Sigmoid colon (tissue), 7 donors: Measurements from ENCODE around the gene XAB2. TPM values are rescaled to one million over a fixed set of nuclear protein-coding genes. Genes with fewer than 3 reads are reported as not detected.
A peak's percentile ranks its signal among the peaks of the same experiment; 100 is the strongest.

Experiments used
- DNase-seq: peaks from one replicate; pipeline ENCODE4 v3.0.0-alpha.2; 2019
- H3K27ac ChIP-seq, 4 donors: fragments of 200-600 bp; sonication (generic); one replicate each; pipeline ENCODE4 v1.5.1; 2016 to 2019; ENCODE audit warnings: mild to moderate bottlenecking in 1 of 4
- H3K27me3 ChIP-seq, 3 donors: fragments of 200-600 bp; sonication (generic); one replicate each; pipeline ENCODE4 v1.5.1; 2019; ENCODE audit warnings: mild to moderate bottlenecking in 1 of 3
- H3K36me3 ChIP-seq, 4 donors: fragments of 200-600 bp; sonication (generic); one replicate each; pipeline ENCODE4 v1.5.1; 2016 to 2019
- H3K4me1 ChIP-seq, 4 donors: fragments of 200-600 bp; sonication (generic); one replicate each; pipeline ENCODE4 v1.5.1; 2017 to 2019
- H3K4me3 ChIP-seq, 4 donors: fragments of 200-600 bp; sonication (generic); one replicate each; pipeline ENCODE4 v1.5.1; 2017 to 2019; ENCODE audit warnings: mild to moderate bottlenecking in 2 of 4, moderate library complexity in 1 of 4
- H3K9me3 ChIP-seq, 4 donors: fragments of 200-600 bp in 3 of 4; sonication (generic) in 3 of 4; one replicate each; pipeline versions ENCODE4 v1.5.1 to v1.6.1; 2013 to 2019
- EP300 ChIP-seq, 4 donors: sonication (generic); formaldehyde crosslinking; IDR thresholded peaks; one replicate each; pipeline ENCODE4 v1.6.1; 2017; ENCODE audit warnings: antibody characterized with exemption in 4 of 4
- POLR2A ChIP-seq, 2 donors: fragments of 450-650 bp; IDR thresholded peaks; one replicate each; pipeline ENCODE4 v1.6.1; 2016; ENCODE audit warnings: antibody characterized with exemption in 2 of 2, mild to moderate bottlenecking in 2 of 2, moderate library complexity in 2 of 2
- POLR2AphosphoS5 ChIP-seq, 4 donors: sonication (generic); formaldehyde crosslinking; IDR thresholded peaks; one replicate each; pipeline ENCODE4 v1.6.1; 2017; ENCODE audit warnings: antibody characterized with exemption in 4 of 4
- WGBS, 2 donors: extraction: QIAGEN DNeasy Blood & Tissue Kit; methylation state at CpG; one replicate each; pipeline ENCODE4 v1.1.7; 2013; 5-methylcytosine and 5-hydroxymethylcytosine counted together
- intact Hi-C: fragments of 100-400 bp; cut with DNase I; formaldehyde crosslinking; loops from one replicate; pipeline ENCODE4 v1.15.1; 2023
- polyA plus RNA-seq, 3 donors: library from polyadenylated mRNA; stranded (reverse); fragments of 200-250 nt; gene quantifications; one replicate each; pipeline ENCODE4 v1.2.3, GENCODE V29; 2013
- total RNA-seq, 4 donors: library from RNA; depleted of rRNA; stranded (reverse); fragments of >200 nt; gene quantifications; one replicate each; pipeline ENCODE4 v1.1.0, GENCODE V29; 2016
- TF ChIP-seq, protein P1 (sequence below), 4 experiments: fragments of 450-650 bp in 3 of 4; fragments of 200-600 bp in 1 of 4; IDR thresholded peaks; one replicate each; pipeline ENCODE4 v1.5.1; 2016 to 2019; ENCODE audit warnings: antibody characterized with exemption in 4 of 4, mild to moderate bottlenecking in 3 of 4, moderate library complexity in 2 of 4
- donor health status: healthy with polysubstance abuse.
- donor health status: Bipolar disorder and iron deficiency.
- donor health status: healthy.

Gene XAB2
- 10 to 100 TPM; 29.5 to 38.3 (median 33.8) TPM for total RNA-seq
- polyA plus RNA-seq: 10 to 100 TPM in 2 of 3 donors, 1 to 10 TPM in 1; 9.7 to 29.9 (median 13.8) TPM

GRCh38 chr19:7629347-7630054 is at the start of gene XAB2, which contains the start of gene PET100:
TSS of gene XAB2 (minus strand) at chr19:7629545. CDS start at chr19:7629527, 18 bp downstream.
TSS of gene PET100 (plus strand) at chr19:7629793. CDS start at chr19:7629834, 41 bp downstream.
- peak; percentile 99 for DNase-seq
- intact Hi-C loops: loop anchor here (2.0 to 10.0 kb wide), 2 partner anchors 51 to 235 kb away; partner anchors contain the start of gene TRAPPC5
- peaks cover 0 to 32% (median 6%) of the 10 kb centered on the region in 4 donors for H3K36me3 ChIP-seq
- H3K27ac ChIP-seq: peak within 1 kb of the TSS; percentile 81 to 91 (median 88)
- no peaks in the 10 kb centered on the region for H3K9me3 ChIP-seq
- 0% methylated on average over 40 of the region's 40 CpGs for WGBS, 2 donors
- H3K27me3 ChIP-seq: no peaks in the 10 kb centered on the region
- TF ChIP-seq POLR2AphosphoS5 (IDR thresholded peaks at IDR 0.05) (peak; percentile 54 to 77 (median 74)), POLR2A (IDR thresholded peaks at IDR 0.05) (no peak), EP300 (IDR thresholded peaks at IDR 0.05) (no peak)
- TF ChIP-seq, protein P1, sequence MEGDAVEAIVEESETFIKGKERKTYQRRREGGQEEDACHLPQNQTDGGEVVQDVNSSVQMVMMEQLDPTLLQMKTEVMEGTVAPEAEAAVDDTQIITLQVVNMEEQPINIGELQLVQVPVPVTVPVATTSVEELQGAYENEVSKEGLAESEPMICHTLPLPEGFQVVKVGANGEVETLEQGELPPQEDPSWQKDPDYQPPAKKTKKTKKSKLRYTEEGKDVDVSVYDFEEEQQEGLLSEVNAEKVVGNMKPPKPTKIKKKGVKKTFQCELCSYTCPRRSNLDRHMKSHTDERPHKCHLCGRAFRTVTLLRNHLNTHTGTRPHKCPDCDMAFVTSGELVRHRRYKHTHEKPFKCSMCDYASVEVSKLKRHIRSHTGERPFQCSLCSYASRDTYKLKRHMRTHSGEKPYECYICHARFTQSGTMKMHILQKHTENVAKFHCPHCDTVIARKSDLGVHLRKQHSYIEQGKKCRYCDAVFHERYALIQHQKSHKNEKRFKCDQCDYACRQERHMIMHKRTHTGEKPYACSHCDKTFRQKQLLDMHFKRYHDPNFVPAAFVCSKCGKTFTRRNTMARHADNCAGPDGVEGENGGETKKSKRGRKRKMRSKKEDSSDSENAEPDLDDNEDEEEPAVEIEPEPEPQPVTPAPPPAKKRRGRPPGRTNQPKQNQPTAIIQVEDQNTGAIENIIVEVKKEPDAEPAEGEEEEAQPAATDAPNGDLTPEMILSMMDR (IDR thresholded peaks at IDR 0.05): no peak
- H3K4me1 ChIP-seq: peaks cover 0 to 38% (median 33%) of the 10 kb centered on the region in 4 donors
- H3K4me3 ChIP-seq: peak within 1 kb of the TSS; percentile 78 to 98 (median 97)

DNA sequence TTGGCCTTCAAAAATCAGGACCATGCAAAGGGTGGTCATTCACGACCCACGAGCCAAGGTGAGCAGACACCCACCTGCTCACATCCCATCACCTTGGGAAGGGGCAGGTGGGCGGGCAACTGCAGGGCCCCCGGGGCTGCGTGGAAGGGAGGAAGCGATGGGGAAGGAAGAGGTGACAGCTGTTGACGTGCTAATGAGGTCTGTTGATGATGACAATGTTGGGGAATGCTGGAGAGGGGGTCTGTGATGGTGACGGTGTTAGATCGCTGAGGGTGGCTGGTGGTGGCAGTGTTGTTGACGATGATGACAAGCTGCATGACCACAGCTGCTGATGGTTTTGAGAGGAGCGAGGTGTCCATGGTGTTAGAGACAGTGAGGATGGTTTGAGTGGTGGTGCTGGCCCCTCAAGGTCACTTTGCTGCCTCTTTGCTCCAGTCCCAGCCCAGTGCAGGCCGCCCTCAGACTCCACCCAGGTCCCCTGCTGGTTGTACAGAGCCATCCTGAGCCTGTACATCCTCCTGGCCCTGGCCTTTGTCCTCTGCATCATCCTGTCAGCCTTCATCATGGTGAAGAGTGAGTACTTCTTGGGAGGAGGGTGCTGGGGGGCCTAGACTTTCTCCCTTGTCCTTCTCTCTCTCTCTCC is 48.4 kb upstream of the XAB2 start:
- Histone ChIP-seq H3K4me3 (no peak overlapping the region), H3K9me3 (no peaks in the 10 kb centered on the region), H3K36me3 (peaks cover 0 to 7% (median 7%) of the 10 kb centered on the region in 4 donors), H3K4me1 (peaks cover 0 to 22% (median 14%) of the 10 kb centered on the region in 4 donors), H3K27me3 (peaks cover 0 to 46% (median 22%) of the 10 kb centered on the region in 3 donors), H3K27ac (no peak overlapping the region)
- intact Hi-C loops: no loop called here
- TF ChIP-seq POLR2AphosphoS5 (IDR thresholded peaks at IDR 0.05) (no peak), POLR2A (IDR thresholded peaks at IDR 0.05) (no peak), EP300 (IDR thresholded peaks at IDR 0.05) (no peak)
- TF ChIP-seq, protein P1 (IDR thresholded peaks at IDR 0.05): no peak
- 46 to 58% methylated on average over 12 of the region's 12 CpGs for WGBS, 2 donors
- no peak for DNase-seq

DNA sequence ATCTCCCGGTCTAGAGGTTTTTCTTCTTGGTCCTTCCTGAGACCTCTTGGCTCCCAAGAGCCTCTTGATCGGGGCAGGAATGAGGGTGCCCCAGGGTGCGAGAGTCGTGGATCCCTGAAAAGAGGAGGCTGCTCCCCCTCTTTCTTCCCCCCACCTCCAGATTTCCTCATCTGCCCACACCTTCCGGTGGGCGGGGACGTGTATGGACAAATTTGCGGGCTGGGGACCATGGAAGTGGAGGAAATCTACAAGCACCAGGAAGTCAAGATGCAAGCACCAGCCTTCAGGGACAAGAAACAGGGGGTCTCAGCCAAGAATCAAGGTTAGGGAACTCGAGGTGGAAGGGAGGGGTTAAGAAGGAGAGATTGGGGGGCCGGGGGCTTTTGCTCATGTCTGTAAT is 47.5 kb upstream of the XAB2 start, which contains the start of gene MCEMP1:
MCEMP1 (plus strand) TSS at position 237 of the 400 bp plus-strand sequence; CDS start at position 268, 31 bp downstream.
- DNase-seq: no peak
- Histone ChIP-seq H3K4me3 (peak within 1 kb of the TSS in 1 of 4 donors; percentile 5), H3K9me3 (no peaks in the 10 kb centered on the region), H3K27me3 (peaks cover 0 to 54% (median 26%) of the 10 kb centered on the region in 3 donors), H3K4me1 (peaks cover 0 to 15% (median 7%) of the 10 kb centered on the region in 4 donors), H3K27ac (no peak within 1 kb of the TSS), H3K36me3 (no peaks in the 10 kb centered on the region)
- WGBS, 2 donors: 31 to 48% methylated on average over 10 of the region's 10 CpGs
- intact Hi-C loops: no loop called here
- TF ChIP-seq, protein P1 (IDR thresholded peaks at IDR 0.05): no peak
- TF ChIP-seq POLR2A (IDR thresholded peaks at IDR 0.05): no peak
- TF ChIP-seq POLR2AphosphoS5 (IDR thresholded peaks at IDR 0.05): no peak
- no peak for TF ChIP-seq EP300 (IDR thresholded peaks at IDR 0.05)

GRCh38 chr19:7676376-7676775 is 47.0 kb upstream of the XAB2 start:
- TF ChIP-seq POLR2AphosphoS5 (IDR thresholded peaks at IDR 0.05) (no peak), POLR2A (IDR thresholded peaks at IDR 0.05) (no peak), EP300 (IDR thresholded peaks at IDR 0.05) (no peak)
- TF ChIP-seq, protein P1 (IDR thresholded peaks at IDR 0.05): no peak
- Histone ChIP-seq H3K36me3 (no peaks in the 10 kb centered on the region), H3K4me3 (peak overlapping the region in 1 of 4 donors; percentile 5), H3K27me3 (peaks cover 0 to 59% (median 26%) of the 10 kb centered on the region in 3 donors), H3K9me3 (no peaks in the 10 kb centered on the region), H3K4me1 (peaks cover 0 to 10% (median 3%) of the 10 kb centered on the region in 4 donors), H3K27ac (no peak overlapping the region)
- intact Hi-C loops: no loop called here
- 23 to 27% methylated on average over 7 of the region's 7 CpGs for WGBS, 2 donors
- no peak for DNase-seq
